NCI-H460 (cell line): ENCODE results near the gene TNNT2. TPM values are rescaled to one million over a fixed set of nuclear protein-coding genes. Genes with fewer than 3 reads are reported as not detected.

ENCODE experiments used
- DNase-seq: peaks from one replicate; pipeline ENCODE4 v3.0.0-alpha.2; 2016; ENCODE audit warnings: low read depth; ENCODE audit errors: extremely low read depth
- total RNA-seq: library from RNA; depleted of rRNA; stranded (reverse); fragments of >200 nt; shearing (Covaris generic); gene quantifications from 2 replicates; pipeline ENCODE4 v1.2.3, GENCODE V29; 2014

The TNNT2 gene
- total RNA-seq, 1 experiment from 2014 or later, result not detected

DNA sequence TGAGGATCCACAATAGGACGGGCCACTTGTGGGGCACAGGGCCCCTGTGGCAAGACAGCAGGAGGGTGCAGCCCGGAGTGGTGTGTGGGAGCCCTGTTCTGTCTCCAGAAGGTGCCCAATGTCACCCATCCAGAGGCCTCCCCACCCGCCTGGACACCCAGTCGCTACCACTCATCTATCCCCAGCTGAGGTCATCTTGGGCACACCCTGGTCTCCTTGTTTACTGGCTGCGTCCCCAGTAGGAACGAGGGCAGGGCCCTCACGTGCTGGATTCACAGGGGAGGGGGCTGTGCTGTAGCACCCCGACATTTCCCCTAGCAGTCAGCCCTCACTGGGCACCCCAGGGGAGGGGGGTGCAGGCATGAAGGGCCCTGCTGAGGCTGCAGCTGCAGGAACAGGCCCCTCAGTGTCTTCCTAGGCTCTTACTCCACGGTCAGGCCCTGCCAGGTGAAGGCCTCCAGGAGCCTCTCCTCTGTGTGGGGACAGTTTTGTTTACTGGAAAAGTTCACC is 2.3 kb upstream of the TNNT2 start:
- DNase-seq, result no peak

DNA sequence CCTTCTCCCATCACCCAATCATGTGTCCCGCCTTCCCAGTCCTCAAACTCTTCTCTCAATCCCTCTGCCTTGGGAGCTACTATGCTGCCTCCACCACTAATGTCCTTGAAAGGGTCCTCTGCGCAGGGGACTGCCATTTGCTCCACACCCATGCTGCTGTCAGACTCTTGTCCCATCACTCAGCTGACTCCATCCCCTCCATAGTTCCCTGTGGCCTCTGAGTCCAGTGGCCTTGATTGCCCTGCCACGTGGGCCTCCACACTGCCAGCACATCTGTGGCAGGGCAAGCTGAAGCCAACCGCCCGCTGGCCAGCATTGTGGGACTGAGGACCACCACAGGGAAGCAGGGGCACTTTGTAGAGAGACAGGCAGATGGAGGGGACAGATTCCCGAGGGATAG is 1.3 kb upstream of the TNNT2 start:
- DNase-seq, result no peak

DNA sequence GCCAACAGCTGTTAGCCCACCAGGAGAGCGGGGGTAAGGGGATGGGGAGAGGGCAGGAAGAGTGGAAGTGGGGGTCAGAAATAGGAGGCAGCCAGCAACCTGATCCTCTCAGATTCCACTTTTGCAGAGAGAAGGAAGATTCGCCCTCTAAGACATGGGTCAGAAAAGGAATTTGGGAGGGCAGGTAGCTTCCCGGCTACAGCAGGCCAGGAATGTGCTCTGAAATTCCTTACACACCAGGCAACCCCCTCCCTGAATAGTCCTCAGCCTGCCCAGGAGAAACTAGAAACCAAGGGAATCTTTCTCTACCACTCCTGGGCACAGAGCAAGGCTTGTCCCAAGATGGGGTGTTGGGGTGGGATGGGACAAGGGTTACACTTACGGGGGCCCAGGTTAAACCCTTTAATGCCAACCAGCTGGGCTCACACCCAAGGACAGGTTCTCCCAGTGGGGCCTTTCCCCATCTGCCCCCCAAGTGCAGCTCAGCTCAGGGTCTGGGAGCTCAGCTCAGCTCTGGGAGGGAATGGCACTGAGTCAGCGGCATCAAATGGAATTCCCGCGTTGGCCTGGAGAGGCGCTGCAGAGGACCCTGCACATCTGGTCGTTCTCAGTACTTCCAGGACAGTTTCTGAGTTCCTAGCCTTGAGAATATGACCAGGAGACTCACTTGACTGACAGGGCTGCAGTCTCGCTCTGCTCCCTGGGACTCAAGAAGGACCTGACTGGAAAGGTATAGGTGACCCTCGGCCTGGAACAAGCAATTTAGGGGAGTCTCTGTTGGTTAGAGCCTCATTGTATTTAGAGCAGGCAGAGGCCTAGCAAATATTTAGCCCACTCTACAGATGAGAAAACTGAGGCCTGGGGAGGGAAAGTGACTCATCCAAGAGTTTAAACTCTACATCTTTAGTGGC is 761 bp downstream of the TNNT2 start:
- DNase-seq, result peak; percentile 40

DNA sequence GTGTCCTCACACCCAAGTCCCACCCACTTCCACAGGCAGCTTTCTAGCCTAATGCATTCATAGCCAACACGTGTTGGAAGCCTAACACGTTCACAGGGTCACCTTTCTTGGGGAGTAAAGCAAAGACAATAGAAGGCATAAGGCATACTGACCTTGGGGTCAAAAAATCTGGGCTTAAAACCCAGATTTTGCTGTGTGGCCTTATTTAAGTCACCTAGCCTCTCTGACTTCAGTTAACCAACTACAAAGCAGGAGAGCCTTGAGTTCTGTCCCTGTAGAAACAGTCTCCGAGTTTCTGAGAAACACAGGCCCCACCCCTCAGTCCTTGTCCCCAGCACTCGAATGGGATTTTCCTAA is 1.4 kb downstream of the TNNT2 start:
- no peak for DNase-seq

DNA sequence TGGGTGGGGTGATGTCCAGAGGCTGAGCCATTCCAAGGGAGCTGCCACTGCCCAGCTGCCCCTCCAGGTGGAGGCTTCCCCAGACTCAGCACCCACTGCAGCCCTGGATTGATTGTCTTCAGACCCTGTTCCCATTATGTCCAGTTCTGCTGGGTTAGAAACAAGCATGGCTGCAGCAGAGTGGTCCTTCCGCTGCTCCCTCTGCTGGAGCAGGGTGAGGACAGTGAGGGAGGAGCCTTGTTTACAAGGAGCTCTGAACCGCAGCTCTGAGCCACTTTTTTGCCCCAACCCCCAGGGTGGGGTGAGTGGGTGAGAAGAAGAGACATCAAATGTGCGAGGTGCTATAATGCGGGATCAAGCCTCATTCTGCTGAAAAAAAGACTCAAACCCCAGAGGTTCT is 2.3 kb downstream of the TNNT2 start:
- no peak for DNase-seq

DNA sequence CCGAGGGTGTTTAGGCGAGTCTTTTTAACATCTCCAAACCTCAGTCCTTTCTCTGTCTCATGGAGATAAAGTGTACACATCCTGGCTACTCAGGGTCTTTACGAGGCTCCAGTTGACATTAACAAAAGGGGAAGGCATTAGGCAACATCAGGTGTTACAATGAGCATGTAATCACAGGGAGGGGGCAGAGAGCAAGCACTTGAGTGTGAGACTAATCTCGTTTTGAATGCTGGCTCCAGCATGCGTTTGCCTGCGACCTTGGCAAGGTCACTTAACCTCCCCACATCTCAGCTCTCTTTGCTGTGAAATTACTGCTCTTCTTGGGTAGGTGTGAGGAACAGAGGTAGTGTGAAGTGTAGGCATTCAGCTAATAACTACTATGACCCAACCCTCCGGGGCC is 3.1 kb downstream of the TNNT2 start:
- DNase-seq, result no peak

DNA sequence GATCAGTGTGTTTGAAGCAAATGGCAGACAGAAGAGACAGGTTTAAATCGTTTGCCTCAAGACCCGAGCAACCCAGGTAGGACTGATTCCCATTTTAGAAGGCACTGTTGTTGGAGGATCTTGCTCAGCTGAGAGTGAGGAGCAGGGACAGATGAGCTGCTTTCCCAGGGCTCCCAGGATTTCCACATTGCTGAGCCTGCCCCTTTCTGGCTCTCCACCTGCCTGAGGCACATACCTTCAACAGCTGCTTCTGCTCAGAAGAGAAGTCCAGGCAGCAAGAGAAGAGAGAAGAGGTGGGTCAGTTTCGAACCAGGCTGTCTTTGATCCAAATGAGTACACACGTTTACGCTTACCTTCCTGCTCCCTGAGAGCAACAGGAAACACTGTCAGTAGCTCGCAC is 5.7 kb downstream of the TNNT2 start:
- no peak for DNase-seq

DNA sequence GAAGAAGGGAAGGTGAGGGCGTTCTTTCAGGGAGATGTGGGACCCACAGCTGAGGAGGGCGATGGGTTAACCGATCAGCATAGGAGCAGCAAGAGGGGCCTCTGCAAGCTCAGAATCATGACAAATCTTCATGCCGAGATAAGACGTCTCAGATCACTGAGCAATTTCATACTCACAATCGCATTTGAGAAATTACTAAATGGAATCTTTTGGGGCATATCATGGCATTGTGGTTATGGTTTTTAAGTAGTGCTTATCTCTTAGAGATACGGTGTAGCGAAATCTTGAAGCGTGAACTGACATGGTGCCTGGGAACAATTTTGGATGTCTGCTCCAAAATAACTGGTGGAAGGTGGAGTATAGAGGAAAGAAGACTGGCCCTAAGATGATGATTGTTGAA is 6.2 kb downstream of the TNNT2 start:
- no peak for DNase-seq

DNA sequence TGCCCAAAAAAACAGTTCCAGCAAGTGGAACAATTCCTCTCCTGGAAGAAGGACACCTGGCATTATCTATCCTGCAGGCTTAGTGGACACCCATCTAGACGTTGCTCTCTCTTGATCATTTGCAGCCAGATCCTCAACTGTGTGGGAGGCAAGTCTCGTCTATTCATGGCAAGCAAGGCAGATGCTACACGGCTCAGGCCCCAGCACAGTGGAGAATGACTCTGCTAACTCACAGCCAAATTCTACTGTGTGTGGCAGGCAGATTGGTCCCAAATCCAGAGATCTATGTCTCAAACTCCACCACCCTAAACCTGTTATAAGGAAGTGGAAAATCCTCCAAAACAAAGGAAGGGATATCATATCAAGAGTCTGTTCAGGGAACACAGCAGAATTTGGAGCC is 7.0 kb downstream of the TNNT2 start:
- DNase-seq, result no peak

DNA sequence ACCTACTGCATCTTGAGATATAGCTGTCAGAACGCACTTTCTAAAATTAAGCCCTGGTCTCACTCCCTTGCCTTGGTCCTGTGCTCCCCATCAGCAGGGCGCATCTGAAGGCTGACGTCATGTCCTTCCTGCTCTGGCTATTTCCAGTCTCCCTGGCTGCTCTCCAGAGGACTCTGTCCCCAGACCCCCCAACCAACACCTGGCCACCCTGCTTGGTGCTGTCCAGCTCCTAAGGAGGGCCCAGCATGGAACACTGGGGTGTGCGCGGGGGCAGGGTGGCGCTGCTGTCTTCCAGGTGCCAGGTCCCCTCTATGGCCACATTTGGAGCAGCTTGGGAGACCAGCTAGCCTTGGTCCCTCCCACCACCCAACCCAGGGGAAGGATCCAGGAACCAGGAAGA is 8.3 kb downstream of the TNNT2 start:
- no peak for DNase-seq

DNA sequence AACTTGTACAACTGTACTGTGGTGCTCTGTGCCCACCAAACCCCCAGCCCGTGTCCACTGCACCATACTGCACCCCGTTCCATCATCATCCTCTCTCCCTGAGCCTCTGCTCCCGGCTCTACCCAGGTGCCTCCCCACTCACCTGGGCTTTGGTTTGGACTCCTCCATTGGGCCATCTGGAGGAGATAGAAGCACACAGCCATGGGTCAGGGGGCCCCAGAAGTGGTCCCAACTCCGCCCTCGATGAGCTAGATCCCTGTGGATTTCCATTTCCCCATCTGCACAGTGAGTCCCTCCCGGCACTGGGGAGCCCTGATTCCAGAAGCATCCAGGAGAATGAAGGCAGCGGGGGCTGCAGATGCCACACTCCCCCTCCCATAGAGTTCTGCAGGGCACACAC is 10.8 kb downstream of the TNNT2 start:
- DNase-seq, result no peak

DNA sequence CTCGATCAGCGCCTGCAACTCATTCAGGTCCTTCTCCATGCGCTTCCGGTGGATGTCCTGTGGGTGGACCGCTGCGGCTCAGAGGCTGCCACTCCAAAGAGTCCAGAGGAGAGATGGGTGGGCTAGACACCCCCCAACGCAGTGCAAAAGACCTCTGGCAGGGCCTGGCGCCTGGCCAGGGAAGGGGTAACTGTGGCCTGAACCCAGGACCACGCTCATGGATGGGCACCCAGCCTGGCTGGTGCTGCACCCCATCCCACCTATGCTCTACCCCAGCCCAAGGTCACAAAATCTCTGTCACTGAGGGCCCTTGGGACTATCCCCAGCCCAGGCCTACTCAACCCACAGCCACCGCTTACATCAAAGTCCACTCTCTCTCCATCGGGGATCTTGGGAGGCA is 12.2 kb downstream of the TNNT2 start:
- DNase-seq, result no peak

DNA sequence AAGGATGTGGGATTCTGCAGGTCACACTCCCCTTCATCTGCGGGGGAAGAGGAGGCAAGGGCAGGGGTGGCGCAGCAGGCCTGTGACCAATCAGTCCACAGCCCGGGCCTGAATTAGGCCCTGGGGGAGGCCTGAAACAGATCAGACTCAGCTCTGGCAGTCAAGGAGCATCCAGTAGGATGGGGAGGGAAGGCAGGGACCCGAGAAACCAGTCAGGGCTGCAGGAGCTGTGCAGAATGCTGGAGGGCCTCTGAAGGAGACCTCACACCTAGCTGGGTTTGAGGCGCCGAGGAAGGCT is 12.7 kb downstream of the TNNT2 start:
- no peak for DNase-seq

DNA sequence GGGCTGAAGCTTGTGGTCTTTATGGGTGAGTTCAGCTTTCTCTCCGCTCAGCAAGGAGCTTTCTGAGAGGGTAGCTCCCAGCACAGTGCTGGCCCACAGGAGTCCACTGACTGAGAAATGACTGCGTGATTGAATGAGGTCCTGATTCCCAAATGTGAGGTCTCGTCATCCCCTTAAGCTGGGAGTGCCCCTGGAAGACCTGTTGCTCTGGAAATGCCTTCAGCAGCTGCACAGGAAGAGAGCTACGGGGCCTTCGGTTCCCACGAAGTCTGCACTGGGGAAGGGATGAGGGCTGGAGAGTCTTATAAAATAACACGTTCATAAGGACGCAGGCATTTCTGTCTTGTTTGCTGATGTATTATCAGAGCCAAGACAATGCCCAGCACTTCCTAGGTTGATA is 14.0 kb downstream of the TNNT2 start:
- DNase-seq, result no peak

DNA sequence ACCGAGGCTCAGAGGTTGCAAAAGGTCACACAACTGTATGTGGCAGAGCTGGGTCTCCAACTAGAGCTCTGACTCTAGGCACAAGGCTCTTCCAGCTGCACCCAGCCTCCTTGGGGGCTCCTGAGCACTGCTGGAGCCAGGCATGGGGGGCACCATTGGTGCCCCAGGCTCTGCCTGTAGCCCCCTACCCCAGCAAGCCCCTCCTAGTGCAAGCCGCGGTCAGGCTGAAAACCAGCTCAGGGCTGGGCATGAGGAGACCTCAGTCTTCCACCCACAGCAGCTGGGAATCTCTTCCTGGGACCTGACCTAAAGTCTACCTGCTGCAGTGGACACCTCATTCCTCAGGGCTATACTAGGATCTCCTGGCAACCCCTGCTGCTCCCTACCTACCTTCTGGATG is 14.6 kb downstream of the TNNT2 start:
- no peak for DNase-seq

DNA sequence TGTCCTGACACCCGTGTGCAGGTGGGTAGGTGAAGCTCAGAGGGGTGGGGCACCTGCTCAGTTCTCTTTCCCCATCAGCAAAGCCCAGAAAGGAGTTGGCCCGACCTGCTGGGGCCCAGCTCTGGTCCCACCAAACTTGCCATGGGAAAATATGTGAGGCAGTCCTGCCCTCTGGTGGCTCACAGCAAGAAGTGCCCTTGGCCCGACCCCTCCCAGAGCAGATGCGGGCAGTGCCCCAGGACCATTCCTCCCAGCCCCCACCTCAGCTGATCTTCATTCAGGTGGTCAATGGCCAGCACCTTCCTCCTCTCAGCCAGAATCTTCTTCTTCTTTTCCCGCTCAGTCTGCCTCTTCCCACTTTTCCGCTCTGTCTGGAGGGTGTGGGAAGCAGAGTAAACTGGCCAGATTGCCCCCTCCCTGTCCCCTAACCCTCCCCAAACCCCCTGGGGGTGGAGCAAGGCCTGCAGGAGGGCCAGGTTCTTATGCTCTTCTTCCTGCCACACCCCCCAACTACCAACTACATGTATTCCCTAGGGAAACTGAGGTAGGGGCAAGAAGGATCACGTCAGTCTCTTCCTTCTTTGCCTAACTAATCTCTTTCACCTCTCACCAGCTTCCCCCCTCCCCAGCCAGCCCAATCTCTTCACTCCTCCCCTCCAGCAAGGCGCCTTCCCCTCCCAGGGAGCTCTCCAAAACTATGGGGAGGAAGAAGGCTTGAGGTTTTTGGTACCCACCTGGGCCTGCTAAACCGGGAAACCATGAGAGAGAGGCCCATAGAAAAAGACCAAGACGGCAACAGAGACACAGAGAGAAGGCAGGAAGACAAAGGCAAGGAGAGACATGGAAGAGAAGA is 15.6 kb downstream of the TNNT2 start:
- DNase-seq, result peak; percentile 68

DNA sequence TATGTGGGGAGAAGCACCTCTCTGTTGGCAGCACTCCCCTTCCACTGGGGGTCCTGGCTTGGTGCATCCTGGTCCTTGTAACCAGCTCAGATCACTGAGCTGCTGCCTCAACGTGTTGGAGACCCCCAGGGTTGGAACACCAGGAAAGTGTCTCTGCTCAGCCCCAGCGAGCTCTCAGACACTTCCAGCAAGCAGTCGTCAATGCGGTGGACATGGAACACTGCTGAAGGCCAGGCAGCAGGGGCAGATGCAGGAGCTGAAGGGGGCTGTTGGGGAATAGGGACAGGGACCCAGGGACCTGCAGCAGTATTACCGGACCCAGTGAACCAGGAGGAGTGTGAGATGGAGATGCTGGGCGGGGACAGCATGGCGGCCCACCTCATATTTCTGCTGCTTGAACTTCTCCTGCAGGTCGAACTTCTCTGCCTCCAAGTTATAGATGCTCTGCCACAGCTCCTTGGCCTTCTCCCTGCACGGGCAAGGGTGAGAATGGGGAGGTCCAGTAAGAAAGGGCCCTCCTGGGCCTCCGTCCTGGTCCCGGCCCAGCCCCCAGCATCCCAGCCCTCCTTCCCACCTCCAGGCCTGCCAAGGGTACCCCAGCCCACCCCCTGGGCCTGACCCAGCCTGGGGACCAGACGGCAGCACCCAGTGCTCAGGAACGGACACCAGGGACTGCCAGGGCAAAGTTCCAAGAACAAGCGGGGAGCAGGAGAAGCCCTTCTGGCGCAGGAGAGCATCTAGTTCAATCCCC is 16.4 kb downstream of the TNNT2 start:
- no peak for DNase-seq

DNA sequence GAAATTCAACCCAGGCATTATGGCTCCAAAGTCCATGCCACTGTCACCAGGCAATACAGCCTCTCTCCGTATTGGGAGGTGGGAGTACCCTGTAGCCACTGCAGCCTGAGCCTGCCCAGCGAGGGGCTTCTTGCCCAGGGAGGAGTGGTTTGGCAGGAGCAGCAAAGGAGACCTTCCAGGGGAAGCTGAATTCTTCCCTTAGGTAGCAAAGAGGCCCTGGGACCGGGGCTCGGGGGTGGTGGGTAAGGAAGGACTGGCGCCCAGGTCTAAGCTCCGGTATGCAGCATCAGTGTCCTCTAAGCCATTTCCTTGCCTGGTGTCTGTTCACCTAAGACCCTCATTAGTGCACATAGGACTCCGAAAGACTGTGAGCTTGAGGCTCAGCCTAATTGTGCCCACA is 17.0 kb downstream of the TNNT2 start:
- no peak for DNase-seq

DNA sequence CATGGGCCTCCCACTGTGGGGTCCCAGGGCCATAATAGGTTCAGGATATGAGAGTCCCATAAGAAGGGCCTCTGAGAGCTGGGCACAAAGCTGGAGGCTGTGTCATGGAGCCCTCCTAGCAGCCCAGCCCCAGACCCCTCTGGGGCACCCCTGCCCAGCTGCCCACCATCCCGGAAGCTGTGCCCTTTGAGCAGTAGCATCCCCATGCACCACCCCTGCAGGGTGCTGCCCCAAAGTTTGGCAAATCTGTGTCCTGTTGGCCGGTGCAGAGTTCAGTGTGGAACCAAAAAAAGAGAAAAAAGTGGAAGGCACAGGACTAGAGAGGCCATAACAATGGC is 17.6 kb downstream of the TNNT2 start:
- no peak for DNase-seq

DNA sequence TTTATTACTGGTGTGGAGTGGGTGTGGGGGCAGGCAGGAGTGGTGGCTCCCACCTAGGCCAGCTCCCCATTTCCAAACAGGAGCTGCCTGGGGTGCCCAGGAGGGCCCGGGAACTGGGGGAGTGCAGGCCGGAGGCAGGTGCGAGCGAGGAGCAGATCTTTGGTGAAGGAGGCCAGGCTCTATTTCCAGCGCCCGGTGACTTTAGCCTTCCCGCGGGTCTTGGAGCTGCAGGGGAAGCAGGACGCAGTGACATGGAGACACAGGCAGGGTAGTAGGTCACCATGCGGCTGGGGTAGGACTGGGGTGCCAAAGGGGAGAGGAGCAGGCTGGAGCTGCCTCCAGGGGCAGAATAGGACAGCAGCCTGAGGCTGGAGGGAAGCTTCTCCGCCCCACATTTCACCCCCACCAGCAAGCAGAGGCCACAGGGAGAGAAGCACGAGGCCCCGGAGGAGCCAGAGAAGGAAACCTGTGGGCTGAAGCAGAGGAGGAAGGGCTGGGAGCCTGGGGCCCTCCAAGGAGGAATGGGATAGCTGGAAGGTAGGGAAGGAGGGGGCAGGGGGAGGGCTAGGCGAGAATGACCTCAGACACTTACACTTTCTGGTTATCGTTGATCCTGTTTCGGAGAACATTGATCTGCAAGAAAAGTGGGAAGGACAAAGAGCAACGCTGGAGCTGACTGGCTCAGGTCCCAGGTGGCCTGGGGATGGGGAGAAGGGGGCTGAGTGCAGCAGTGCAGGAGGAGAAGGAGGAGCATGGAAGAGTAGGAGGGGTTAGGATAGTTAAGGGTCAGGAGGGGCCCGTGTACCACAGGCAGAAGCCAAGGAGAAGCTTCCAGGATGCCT is 18.2 kb downstream of the TNNT2 start:
- DNase-seq, result no peak

DNA sequence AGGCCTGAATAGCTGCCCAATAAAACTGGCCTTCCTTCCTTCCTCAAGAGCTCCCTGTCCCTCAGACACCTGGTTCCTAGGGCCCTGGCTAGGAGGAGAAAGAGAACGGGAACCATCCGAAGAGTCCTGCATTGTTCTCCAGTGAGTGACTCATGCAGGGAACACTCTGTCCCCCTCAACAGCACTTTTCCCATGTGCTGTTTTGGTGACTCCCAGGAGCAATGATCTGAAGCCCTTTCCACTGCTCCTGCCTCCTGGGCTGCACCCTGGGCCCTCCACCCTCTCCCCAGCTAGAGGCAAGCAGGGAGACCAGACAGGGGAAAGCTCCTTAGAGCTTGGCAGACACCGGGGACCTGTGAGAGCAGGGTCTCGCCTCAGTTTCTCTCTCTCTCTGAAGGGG is 18.9 kb downstream of the TNNT2 start:
- DNase-seq, result no peak
